ENCODE measurements around the gene CKLF.
"Not testable (repeated sequence)": the region's sequence is repeated elsewhere in the genome, so short reads cannot be mapped to it uniquely, and the experiment has no call there.

CKLF gene

GRCh38 chr16:66560107-66560506, 7.7 kb downstream of the CKLF start:
- no peak for TF ChIP-seq CTCF (IDR thresholded peaks at IDR 0.05; ENCODE audit: low read depth, low read length)
- DNase-seq (ENCODE audit: extremely low read depth, low read depth): no peak

- no peak for TF ChIP-seq CTCF (IDR thresholded peaks at IDR 0.05; ENCODE audit: low read depth, low read length)
- no peak for DNase-seq (ENCODE audit: extremely low read depth, low read depth)
Measured at GRCh38 chr16:66561381-66562080, 9.2 kb downstream of the CKLF start.

GRCh38 chr16:66562409-66562808, 10.0 kb downstream of the CKLF start:
- no peak for DNase-seq (ENCODE audit: extremely low read depth, low read depth)
- TF ChIP-seq CTCF (IDR thresholded peaks at IDR 0.05; ENCODE audit: low read depth, low read length): no peak

- no peak for TF ChIP-seq CTCF (IDR thresholded peaks at IDR 0.05; ENCODE audit: low read depth, low read length)
- DNase-seq (ENCODE audit: extremely low read depth, low read depth): no peak
Measured at GRCh38 chr16:66562986-66563385, 10.6 kb downstream of the CKLF start.

GRCh38 chr16:66563574-66564334, 11.4 kb downstream of the CKLF start:
- no peak for DNase-seq (ENCODE audit: extremely low read depth, low read depth)
- no peak for TF ChIP-seq CTCF (IDR thresholded peaks at IDR 0.05; ENCODE audit: low read depth, low read length)

GRCh38 chr16:66566051-66566901, 13.9 kb downstream of the CKLF start, which contains the start of gene CMTM1:
CMTM1 (plus strand) TSS chr16:66566439; CDS start chr16:66566514, 75 bp downstream.
- DNase-seq (ENCODE audit: extremely low read depth, low read depth): no peak
- no peak for TF ChIP-seq CTCF (IDR thresholded peaks at IDR 0.05; ENCODE audit: low read depth, low read length)

- not testable (repeated sequence) for DNase-seq (ENCODE audit: extremely low read depth, low read depth)
Measured at GRCh38 chr16:66567270-66567669, 14.9 kb downstream of the CKLF start.
